IMR-90 (cell line): ENCODE measurements around the gene COQ4.

ENCODE experiments used
- POLR2A ChIP-seq: IDR thresholded peaks from 2 replicates; pipeline ENCODE4 v1.6.1; 2012; ENCODE audit warnings: mild to moderate bottlenecking, low read depth, low read length
- TF ChIP-seq, protein P1 (sequence below): conservative IDR thresholded peaks from 2 replicates; pipeline ENCODE4 v1.5.1; 2012; ENCODE audit warnings: mild to moderate bottlenecking, low read depth, low read length, improper control_type of control experiment

DNA sequence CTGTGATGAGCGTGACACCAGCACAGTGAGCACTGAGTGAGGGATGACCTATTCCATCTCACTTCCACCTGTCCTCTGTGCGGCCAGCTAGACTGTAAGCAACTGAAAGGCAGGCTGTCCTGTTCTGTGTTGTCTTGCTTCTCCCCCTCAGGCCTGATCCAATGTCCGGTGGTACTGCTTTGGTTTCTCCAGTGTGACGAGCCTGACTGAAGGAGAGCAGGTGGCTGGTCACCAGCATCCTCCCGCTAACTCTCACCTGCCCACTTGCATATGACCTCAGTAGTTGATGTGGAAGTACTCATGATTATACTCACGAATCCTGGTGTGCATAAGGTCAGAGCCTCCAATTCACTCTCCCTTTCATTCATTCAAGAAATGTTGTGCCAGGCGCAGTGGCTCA, 15.3 kb downstream of the COQ4 start:
- TF ChIP-seq, protein P1, sequence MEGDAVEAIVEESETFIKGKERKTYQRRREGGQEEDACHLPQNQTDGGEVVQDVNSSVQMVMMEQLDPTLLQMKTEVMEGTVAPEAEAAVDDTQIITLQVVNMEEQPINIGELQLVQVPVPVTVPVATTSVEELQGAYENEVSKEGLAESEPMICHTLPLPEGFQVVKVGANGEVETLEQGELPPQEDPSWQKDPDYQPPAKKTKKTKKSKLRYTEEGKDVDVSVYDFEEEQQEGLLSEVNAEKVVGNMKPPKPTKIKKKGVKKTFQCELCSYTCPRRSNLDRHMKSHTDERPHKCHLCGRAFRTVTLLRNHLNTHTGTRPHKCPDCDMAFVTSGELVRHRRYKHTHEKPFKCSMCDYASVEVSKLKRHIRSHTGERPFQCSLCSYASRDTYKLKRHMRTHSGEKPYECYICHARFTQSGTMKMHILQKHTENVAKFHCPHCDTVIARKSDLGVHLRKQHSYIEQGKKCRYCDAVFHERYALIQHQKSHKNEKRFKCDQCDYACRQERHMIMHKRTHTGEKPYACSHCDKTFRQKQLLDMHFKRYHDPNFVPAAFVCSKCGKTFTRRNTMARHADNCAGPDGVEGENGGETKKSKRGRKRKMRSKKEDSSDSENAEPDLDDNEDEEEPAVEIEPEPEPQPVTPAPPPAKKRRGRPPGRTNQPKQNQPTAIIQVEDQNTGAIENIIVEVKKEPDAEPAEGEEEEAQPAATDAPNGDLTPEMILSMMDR = no peak
- no peak for TF ChIP-seq POLR2A
